Left lobe of liver (tissue), 2 donors: ENCODE results near the gene RAP2B. TPM values are rescaled to one million over a fixed set of nuclear protein-coding genes. Genes with fewer than 3 reads are reported as not detected.
"Not testable (repeated sequence)": the region's sequence is repeated elsewhere in the genome, so short reads cannot be mapped to it uniquely, and the experiment has no call there.

Experiments
- ATAC-seq: fragments of 200-7000 bp; cut with Tn5 transposase; one replicate; pipeline ENCODE4 v1.9.1; 2020; ENCODE audit warnings: mild to moderate bottlenecking, moderate library complexity
- DNase-seq: peaks from one replicate; pipeline ENCODE4 v3.0.0-alpha.2; 2020; ENCODE audit warnings: low spot score
- total RNA-seq: library from RNA; stranded (reverse); gene quantifications from one replicate; pipeline ENCODE4 v1.2.1, GENCODE V29; 2021
- donor health status: DM: no; HTN: no; CAD: no; lungs with moderate emphysema.
- donor health status: DM: no; HTN: yes; CAD: no.

RAP2B gene
- total RNA-seq, 1 donor from 2014 or later = 3.1 TPM

DNA sequence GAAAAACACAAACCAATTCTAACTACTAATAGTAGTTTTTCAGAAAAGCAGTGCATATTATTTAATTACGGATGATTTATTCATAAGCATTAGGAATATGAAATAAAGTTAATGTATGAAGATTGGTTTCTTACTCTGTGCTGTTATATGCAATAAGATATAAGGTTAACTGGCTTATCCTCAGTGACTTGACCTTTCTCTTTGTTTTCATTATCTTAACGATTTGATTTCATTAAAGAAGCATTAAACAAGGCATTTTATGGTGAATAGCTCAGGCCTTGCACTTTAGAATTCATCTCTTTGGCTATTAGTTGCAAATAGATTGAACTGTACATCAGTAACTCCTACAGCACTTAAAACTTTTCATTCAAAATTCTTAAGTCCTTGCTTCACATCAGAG, 28.9 kb downstream of the RAP2B start:
- no peak for DNase-seq
- no peak for ATAC-seq

- DNase-seq (no peak), ATAC-seq (no peak)
Measured at GRCh38 chr3:153192327-153192726, 30.3 kb downstream of the RAP2B start.

- not testable (repeated sequence) for ATAC-seq, DNase-seq
Measured at GRCh38 chr3:153193786-153194476, 31.9 kb downstream of the RAP2B start.

- no peak for DNase-seq
- no peak for ATAC-seq
Measured at GRCh38 chr3:153195349-153195879, 33.4 kb downstream of the RAP2B start.

DNA sequence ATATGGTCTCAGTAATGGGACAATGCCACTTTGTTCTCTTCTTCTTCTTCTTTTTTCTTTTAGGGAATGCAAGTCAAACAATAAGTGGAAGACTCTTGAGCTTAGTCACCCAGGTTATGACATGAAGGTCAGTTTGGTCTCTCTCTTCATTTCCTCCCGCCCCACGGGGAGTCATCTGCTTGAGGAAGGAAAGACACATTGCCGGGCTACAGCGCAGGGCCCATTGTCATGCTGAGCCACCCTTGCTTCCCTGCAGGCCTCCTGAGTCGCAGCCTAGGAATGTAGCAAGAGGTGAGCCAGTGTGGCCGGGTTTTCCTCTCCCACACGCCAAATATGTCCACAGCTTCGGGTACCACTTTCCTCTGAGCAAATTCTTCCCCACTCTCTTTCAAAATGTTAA, 47.6 kb downstream of the RAP2B start:
- ATAC-seq (peak; percentile 27), DNase-seq (no peak)

GRCh38 chr3:153210146-153210545, 48.1 kb downstream of the RAP2B start:
- no peak for ATAC-seq

GRCh38 chr3:153210660-153211059, 48.6 kb downstream of the RAP2B start:
- DNase-seq (no peak), ATAC-seq (no peak)

More at GRCh38 chr3:153210146-153210545, 48.1 kb downstream of the RAP2B start:
- no peak for DNase-seq

- ATAC-seq (no peak), DNase-seq (no peak)
Measured at GRCh38 chr3:153215497-153215896, 53.5 kb downstream of the RAP2B start.

GRCh38 chr3:153215966-153216365, 53.9 kb downstream of the RAP2B start:
- ATAC-seq (no peak), DNase-seq (no peak)

DNA sequence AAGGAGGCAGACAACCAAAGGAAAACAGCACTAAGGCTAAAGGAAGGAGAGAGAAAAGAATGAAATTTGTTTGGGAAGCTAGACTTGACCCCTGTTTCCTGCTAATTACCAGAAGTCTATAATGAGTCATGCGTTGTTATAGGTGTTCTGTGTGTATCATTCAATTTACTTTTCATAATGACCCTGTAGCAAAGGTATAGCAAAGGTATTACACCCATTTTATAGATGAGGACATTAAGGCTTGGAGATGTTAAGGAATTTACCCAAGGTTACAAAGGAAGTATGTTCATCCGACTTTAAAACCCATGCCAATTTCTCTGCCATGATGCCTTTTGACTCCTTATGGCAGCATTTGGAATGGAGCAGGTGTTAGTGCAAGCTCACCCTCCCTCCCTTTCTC, 54.9 kb downstream of the RAP2B start:
- DNase-seq = no peak
- ATAC-seq = no peak

GRCh38 chr3:153219146-153219545, 57.1 kb downstream of the RAP2B start:
- no peak for DNase-seq
- ATAC-seq = no peak
